Central memory CD8-positive, alpha-beta T cell (primary cell): Measurements from ENCODE around the gene BRSK2.
"Not testable (repeated sequence)": the region's sequence is repeated elsewhere in the genome, so short reads cannot be mapped to it uniquely, and the experiment has no call there.

Experiments used
- ATAC-seq: fragments of 150-1000 bp; cut with Tn5 transposase; replicated peaks from 2 replicates; pipeline ENCODE4 v1.10.0; 2022; ENCODE audit warnings: mild to moderate bottlenecking, moderate FRiP score, moderate number of reproducible peaks; ENCODE audit not compliant: poor library complexity, severe bottlenecking; ENCODE audit errors: extremely low read depth
- DNase-seq, 2 donors: peaks; one replicate each; pipeline ENCODE4 v3.0.0; 2021; ENCODE audit warnings: low spot score in 2 of 2
- H3K27ac Mint-ChIP-seq: one replicate; pipeline ENCODE4 v1.8.0; 2022; ENCODE audit warnings: low read depth, mild to moderate bottlenecking, moderate library complexity, mixed read lengths
- H3K27me3 Mint-ChIP-seq: one replicate; pipeline ENCODE4 v1.8.0; 2022; ENCODE audit warnings: mixed read lengths
- H3K36me3 Mint-ChIP-seq: one replicate; pipeline ENCODE4 v1.8.0; 2022; ENCODE audit warnings: mild to moderate bottlenecking, moderate library complexity, mixed read lengths; ENCODE audit not compliant: insufficient read depth
- H3K4me1 Mint-ChIP-seq: one replicate; pipeline ENCODE4 v1.8.0; 2022; ENCODE audit warnings: mixed read lengths
- H3K4me3 Mint-ChIP-seq: one replicate; pipeline ENCODE4 v1.8.0; 2022; ENCODE audit warnings: mild to moderate bottlenecking, moderate library complexity, mixed read lengths
- H3K9me3 Mint-ChIP-seq: one replicate; pipeline ENCODE4 v1.8.0; 2022; ENCODE audit warnings: mixed read lengths

Gene BRSK2

DNA sequence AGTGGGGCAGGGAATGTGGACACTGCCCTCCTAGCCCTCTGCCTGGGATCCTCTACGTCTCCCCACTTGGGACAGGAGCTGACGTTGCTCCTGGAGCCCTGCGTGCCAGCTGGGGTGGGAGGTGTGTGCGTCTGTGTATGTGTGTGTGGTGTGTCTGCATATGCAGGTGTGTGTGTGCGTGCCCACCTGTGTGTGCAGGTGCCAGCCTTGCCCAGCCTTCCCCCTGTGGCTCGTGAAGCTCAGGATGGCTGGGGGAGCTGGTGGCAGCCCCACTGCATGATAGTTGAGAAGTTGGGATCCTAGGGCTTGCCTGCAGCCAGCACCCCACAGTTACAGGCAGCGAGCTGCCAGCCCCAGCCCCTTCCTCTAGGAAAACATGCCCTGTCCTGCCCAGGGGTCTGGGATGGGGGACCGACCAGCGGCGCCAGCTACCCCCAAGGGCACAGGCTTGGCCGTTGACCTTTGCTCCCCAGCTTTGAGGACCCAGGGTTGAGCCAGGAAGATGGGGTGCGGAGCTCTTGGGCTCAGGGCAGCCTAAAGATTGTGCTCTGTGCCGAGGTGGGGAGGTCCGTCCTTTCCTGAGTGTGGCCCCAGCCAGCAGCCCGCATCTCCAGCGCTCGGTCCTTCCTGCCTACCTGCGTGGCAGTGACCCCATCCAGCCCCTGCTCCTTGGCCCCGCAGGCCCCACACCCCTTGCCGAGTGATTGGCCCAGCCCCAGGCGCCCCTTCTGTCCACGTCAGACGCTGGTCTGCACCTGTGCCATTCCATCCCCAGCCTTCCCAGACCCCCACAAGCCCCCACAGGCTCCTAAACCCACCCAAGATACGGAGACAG is 15.7 kb downstream of the BRSK2 start:
- Mint-ChIP-seq H3K4me1 (no peaks in the 10 kb centered on the region), H3K36me3 (no peaks in the 10 kb centered on the region), H3K9me3 (no peaks in the 10 kb centered on the region), H3K27me3 (no peaks in the 10 kb centered on the region), H3K4me3 (no peak overlapping the region), H3K27ac (no peak overlapping the region)
- DNase-seq, result no peak
- no peak for ATAC-seq

- Mint-ChIP-seq H3K4me3 (no peak overlapping the region), H3K27me3 (no peaks in the 10 kb centered on the region), H3K36me3 (no peaks in the 10 kb centered on the region), H3K9me3 (no peaks in the 10 kb centered on the region), H3K27ac (no peak overlapping the region), H3K4me1 (no peaks in the 10 kb centered on the region)
- ATAC-seq (no peak), DNase-seq (no peak)
These were observed 17.1 kb downstream of the BRSK2 start for GRCh38 chr11:1406571-1407485.

- Mint-ChIP-seq H3K27me3 (no peaks in the 10 kb centered on the region), H3K4me1 (no peaks in the 10 kb centered on the region), H3K36me3 (no peaks in the 10 kb centered on the region), H3K27ac (no peak overlapping the region), H3K9me3 (no peaks in the 10 kb centered on the region), H3K4me3 (no peak overlapping the region)
- no peak for ATAC-seq
- DNase-seq, result no peak
These were observed 17.9 kb downstream of the BRSK2 start for GRCh38 chr11:1407668-1408067.

DNA sequence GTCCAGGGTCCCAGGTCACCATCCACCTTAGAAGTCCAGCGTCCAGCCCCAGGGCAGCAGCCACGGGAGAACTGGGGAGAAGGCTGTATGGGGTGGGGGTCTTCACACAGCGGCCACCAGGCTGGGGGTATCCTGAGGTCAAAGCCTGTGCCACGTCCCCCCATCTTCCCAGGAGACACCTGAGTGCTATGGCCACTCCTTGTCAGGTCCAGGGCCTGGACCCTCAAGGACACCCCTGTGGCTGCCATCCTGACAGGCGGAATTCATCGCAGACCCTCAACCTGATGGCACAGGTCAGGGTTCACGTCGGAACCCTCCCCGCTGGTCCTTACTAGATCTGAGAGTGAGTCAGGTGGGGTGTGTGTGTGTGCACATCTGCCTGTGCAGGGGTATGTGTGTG is 18.6 kb downstream of the BRSK2 start:
- H3K9me3 Mint-ChIP-seq, result no peaks in the 10 kb centered on the region
- no peaks in the 10 kb centered on the region for H3K4me1 Mint-ChIP-seq
- DNase-seq (no peak), ATAC-seq (no peak)
- H3K4me3 Mint-ChIP-seq, result no peak overlapping the region
- no peaks in the 10 kb centered on the region for H3K36me3 Mint-ChIP-seq
- H3K27me3 Mint-ChIP-seq, result no peaks in the 10 kb centered on the region
- H3K27ac Mint-ChIP-seq, result no peak overlapping the region

DNA sequence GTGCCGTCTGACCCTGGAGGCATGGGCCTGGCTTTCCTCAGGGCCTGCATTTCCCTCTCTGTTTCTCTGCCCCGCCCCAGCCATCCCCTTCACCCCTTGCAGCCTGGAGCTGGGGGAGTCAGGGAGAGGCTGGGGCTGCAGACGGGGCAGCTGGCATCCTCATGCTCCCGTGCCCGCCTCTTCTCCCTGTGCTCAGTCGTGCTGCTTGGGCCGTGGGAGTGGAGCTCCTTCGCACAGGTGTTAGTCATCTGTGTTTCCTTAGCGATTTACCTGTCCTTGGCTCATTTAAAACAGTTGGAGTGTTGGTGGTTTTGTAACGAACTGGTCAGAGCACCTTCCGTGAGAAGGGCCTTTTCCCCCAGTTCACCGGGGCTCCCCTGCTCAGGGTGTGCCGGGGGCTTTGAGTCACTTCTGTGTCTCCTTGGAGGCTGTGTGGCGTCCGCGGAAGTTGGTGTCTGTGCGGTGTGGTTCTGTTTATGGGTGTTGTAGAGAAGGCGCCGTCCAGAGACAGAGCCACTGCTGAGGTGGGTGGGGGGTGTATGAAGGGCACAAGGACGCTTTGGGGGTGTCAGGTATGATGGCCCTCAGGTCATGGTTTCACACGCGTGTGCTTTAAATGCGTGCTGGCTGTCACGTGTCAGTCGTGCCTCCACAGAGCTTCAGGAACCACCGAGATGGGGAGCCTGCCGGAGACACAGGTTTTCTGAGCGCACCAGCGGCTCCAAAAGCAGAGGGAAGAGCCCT is 19.5 kb downstream of the BRSK2 start:
- Mint-ChIP-seq H3K9me3 (no peaks in the 10 kb centered on the region), H3K27me3 (no peaks in the 10 kb centered on the region), H3K4me3 (no peak overlapping the region), H3K4me1 (no peaks in the 10 kb centered on the region), H3K36me3 (peaks cover 2% of the 10 kb centered on the region), H3K27ac (no peak overlapping the region)
- ATAC-seq, result no peak
- DNase-seq, result no peak

DNA sequence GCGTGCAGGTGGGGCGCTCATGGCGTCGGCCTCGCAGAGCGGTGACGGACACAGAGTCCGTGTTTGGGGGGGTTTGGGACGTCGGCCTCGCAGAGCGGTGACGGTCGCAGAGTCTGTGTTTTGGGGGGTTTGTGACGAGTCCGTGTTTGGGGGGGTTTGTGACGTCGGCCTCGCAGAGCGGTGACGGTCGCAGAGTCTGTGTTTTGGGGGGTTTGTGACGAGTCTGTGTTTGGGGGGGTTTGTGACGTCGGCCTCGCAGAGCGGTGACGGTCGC is 20.1 kb downstream of the BRSK2 start:
- H3K36me3 Mint-ChIP-seq, H3K9me3 Mint-ChIP-seq, ATAC-seq, H3K4me3 Mint-ChIP-seq, H3K4me1 Mint-ChIP-seq, H3K27ac Mint-ChIP-seq, DNase-seq, H3K27me3 Mint-ChIP-seq: not testable (repeated sequence)

DNA sequence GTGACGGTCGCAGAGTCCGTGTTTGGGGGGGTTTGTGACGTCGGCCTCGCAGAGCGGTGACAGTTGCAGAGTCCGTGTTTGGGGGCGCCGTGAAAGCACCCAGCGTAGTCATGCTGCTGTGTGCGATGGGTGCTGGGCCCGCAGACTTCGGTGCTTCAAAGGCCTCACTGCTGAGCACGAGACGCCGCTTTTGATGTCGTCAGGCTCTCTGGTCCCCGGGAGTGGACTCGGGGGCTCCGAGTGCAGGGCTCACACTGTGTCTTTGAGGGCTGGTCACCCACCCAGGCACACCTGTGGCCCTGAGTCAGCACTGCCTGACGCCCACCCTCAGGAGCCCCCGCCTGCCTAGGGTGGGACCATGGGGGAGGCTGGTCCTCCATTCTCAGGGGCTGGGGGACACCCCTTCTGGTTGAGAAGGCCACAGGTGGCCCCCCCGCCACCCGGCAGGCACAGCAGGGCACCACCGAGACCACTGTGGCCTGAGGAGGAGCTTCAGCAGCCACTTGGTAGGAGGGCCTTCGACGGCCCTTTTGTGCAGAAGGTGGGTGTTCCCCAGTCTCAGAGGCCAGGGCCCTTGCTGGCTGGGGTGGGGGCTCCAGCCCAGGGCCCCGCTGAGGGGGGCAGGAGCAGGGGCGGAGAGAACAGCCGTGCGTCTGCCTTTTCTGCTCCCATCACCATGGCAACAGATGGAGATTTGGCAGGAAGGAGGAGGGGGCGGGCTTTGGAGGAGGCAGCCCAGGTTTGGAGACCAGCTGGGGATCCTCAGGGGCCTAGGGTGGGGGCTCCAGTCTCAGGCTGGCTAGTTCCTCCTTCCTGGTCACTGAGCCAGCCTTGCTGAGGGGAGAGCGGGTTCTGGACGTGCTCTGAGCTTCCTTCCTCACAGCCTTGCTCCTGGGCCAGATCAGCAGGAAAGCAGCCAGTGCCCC is 20.9 kb downstream of the BRSK2 start:
- no peaks in the 10 kb centered on the region for H3K4me1 Mint-ChIP-seq
- H3K36me3 Mint-ChIP-seq, result peaks cover 2% of the 10 kb centered on the region
- H3K9me3 Mint-ChIP-seq, result no peaks in the 10 kb centered on the region
- H3K4me3 Mint-ChIP-seq, result no peak overlapping the region
- H3K27ac Mint-ChIP-seq, result no peak overlapping the region
- DNase-seq (no peak), ATAC-seq (no peak)
- H3K27me3 Mint-ChIP-seq, result no peaks in the 10 kb centered on the region

DNA sequence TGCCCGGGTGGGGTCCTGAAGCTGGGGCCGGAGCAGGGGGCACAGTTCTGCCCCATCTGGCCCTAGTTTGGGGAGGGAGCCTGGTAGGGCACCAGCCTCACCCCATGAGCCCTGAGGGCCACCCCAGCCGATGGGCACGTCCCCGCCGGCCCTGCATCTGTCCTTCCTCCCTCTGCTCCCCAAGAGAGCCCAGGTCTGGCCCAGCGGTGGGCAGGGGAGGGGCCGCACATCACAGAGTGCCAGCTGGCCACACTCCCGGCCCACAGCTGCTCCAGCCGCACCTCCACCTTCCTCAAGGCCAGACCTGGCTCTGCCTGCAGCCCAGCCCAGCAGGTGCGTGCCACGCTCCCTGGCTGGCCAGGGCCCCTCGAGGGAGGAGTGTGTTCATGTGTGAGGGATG is 21.6 kb downstream of the BRSK2 start:
- peaks cover 2% of the 10 kb centered on the region for H3K36me3 Mint-ChIP-seq
- no peaks in the 10 kb centered on the region for H3K4me1 Mint-ChIP-seq
- DNase-seq (no peak), ATAC-seq (no peak)
- no peak overlapping the region for H3K4me3 Mint-ChIP-seq
- no peak overlapping the region for H3K27ac Mint-ChIP-seq
- no peaks in the 10 kb centered on the region for H3K9me3 Mint-ChIP-seq
- no peaks in the 10 kb centered on the region for H3K27me3 Mint-ChIP-seq

GRCh38 chr11:1411739-1412138 is 22.0 kb downstream of the BRSK2 start:
- H3K36me3 Mint-ChIP-seq, ATAC-seq, H3K27ac Mint-ChIP-seq, H3K9me3 Mint-ChIP-seq, H3K27me3 Mint-ChIP-seq, H3K4me1 Mint-ChIP-seq, DNase-seq, H3K4me3 Mint-ChIP-seq: not testable (repeated sequence)

- peaks cover 3% of the 10 kb centered on the region for H3K36me3 Mint-ChIP-seq
- no peak overlapping the region for H3K27ac Mint-ChIP-seq
- H3K4me3 Mint-ChIP-seq, result no peak overlapping the region
- no peaks in the 10 kb centered on the region for H3K4me1 Mint-ChIP-seq
- no peaks in the 10 kb centered on the region for H3K9me3 Mint-ChIP-seq
- H3K27me3 Mint-ChIP-seq, result no peaks in the 10 kb centered on the region
- ATAC-seq (no peak), DNase-seq (no peak)
These were observed 22.8 kb downstream of the BRSK2 start for GRCh38 chr11:1412377-1413095.

GRCh38 chr11:1414650-1415049 is 24.9 kb downstream of the BRSK2 start:
- H3K4me1 Mint-ChIP-seq, result no peaks in the 10 kb centered on the region
- DNase-seq (no peak), ATAC-seq (no peak)
- H3K27me3 Mint-ChIP-seq, result no peaks in the 10 kb centered on the region
- peaks cover 8% of the 10 kb centered on the region for H3K36me3 Mint-ChIP-seq
- no peaks in the 10 kb centered on the region for H3K9me3 Mint-ChIP-seq
- no peak overlapping the region for H3K27ac Mint-ChIP-seq
- H3K4me3 Mint-ChIP-seq, result no peak overlapping the region
